NAMALWA (cell line): ENCODE measurements around the gene CARHSP1.
"Not testable (repeated sequence)": the region's sequence is repeated elsewhere in the genome, so short reads cannot be mapped to it uniquely, and the experiment has no call there.

Experiments
- DNase-seq: peaks from one replicate; pipeline ENCODE4 v3.0.0-alpha.2; 2015; ENCODE audit warnings: low spot score

The CARHSP1 gene

DNA sequence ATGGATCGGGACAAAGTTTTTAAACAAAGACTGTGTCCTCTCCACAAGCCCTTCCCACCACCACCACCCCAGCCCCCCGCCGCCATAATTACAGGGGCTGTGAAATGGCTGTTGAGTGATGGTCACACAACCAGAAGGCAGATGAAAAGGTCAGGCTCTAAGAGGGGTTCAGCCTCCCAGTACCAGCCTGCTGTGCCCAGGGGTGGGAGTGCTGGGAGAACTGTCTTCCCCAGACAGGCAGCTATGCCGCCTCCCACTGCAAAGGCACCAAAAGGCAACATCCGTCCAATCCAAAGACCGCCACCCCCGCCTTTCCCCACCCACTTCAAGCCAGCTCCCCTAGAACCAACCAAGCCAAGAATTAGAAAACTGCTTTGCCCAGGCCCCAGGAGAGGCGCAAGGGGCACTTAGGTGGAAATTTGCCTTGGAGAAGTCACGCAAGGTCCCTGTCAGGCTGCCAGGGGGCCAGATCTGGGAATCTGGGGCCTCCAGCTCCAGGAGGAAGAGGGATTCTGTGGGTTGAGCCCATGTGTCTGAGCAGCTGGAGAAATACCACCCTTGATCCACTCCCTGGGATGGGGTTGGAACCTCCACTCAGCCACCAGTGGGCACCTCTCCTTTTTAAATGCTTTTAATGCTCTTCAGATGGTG, 14.4 kb downstream of the CARHSP1 start:
- no peak for DNase-seq

DNA sequence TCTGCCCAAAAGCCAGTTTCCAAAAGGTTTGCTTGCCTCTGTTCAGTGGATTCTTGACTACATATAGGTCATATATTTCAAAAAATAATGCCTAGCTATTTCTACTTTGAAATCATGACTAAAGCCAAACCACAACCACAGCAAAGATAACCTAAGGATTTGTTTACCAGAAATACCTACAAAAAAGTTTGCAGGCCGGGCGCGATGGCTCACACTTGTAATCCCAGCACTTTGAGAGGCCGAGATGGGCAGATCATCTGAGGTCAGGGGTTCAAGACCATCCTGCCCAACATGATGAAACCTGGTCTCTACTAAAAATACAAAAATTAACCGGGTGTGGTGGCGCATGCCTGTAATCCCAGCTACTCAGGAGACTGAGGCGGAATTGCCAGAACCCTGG, 15.2 kb downstream of the CARHSP1 start:
- DNase-seq: no peak

DNA sequence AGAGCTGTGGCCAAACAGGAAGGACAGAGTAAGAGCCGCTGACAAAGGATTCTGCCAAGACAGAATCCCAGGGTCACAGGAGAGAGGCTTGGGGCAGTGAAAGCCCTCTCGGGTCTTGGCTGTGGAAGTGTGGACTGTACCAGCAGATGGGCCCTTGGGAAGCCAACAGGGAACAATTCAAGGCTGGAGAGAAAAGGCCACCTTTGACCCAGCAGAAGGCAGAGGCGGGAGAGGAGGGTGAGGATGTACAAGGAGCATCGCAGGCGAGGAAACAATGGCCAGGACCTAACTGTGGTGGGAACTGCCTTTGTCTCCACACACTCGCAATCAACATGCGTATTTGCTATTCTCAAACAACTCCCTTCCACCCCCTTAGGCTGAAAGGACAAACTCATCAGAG, 15.7 kb downstream of the CARHSP1 start:
- no peak for DNase-seq

DNA sequence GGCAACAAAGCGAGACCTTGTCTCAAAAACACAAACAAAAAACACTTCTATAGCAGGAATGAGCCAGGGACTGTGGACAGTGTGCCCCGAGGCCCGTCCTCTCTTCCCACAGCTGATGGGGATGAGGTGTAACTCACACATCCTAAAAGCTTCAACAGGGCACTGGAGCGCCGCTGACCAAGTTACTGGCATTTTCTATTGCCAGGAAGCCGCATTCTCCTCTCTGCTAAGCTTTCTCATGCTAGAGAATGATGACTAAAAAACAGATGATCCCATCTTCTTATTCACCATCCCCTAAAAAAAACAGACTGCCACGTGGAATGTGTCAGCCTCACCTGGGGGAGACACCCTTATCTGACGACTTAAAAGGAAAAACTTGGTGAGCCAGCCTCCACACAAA, 16.3 kb downstream of the CARHSP1 start:
- DNase-seq: no peak

DNA sequence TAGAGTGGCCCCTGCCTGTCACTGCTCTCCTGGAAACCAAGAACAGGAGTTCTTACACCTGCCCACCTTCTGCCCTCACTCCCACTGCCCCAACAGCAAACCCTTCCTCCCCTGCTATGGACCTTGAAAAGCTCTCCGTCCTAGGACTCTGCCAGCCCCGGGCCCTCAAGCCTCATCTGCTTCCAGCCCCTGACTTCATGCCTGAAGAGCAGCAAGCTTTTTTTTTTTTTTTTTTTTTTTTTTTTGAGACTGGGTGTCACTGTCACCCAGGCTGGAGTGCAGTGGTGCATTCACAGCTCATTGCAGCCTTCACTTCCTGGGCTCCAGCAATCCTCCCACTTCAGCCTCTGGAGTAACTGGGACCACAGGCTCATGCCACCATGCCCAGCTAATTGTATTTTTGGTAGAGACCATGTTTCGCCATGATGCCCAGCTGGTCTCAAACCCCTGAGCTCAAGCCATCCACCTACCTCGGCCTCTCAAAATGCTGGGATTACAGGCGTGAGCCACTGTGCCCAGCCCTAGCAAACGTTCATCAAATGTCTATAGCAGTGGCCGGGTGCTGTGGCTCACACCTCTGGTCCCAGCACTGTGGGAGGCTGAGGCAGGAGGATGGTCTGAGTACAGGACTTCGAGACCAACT, 16.9 kb downstream of the CARHSP1 start:
- no peak for DNase-seq

DNA sequence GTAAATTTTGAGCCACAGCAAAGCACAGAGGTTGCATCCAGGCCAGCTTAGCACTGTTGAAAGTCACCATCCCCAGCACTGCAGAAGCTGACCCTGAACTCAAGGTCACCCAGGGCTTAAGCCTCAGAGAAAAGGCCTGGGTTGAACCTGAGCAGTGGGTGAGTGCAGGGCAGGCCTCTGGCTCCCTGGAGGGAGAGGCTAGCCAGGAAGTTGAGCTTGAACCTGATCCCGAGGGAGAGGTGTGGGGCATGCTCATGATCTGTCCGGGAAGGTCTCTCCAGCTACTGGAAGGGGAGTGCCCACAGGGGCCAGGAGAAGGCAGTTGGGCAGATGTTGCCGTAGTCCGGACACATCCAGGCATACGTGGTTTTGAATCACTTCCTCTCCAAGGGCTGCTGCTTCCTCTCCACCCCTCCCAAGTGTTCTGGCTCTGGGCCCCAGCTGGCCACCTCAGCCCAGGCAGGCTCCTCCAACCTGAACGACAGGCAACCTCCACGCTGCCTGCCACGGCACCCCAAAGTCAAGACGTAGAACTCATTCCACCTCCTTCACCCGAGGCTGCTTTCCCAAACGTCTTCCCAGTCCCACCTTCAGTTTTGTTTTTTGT, 18.4 kb downstream of the CARHSP1 start:
- DNase-seq: no peak

DNA sequence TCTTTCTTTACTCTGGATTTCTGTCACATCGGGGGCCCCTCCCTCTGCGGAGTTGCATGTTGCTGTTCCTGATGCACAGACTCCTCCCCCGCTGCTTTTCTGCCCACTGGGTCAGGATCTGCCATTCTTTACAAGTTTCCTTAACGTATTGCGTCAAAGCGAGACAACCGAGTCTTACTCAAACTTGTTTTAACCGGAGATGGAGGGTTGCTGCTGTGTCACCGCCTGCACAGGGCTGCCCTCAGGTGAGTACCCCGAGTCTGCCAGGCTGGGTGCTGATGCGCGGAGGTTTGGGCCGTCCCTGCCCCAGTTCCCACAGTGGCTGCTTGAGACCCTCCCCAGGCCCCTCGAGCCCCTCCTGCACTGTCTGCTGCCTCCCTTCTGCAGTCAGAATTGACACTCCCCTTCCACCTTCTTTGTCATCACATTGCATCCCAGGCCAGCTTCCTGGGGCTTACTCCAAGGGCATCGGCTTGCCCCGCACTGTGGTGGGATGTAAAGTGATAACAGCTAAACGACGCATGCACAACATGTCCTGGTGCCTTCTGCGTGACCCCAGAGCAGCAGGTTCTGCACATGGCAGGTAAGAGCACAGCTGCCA, 19.3 kb downstream of the CARHSP1 start:
- no peak for DNase-seq

DNA sequence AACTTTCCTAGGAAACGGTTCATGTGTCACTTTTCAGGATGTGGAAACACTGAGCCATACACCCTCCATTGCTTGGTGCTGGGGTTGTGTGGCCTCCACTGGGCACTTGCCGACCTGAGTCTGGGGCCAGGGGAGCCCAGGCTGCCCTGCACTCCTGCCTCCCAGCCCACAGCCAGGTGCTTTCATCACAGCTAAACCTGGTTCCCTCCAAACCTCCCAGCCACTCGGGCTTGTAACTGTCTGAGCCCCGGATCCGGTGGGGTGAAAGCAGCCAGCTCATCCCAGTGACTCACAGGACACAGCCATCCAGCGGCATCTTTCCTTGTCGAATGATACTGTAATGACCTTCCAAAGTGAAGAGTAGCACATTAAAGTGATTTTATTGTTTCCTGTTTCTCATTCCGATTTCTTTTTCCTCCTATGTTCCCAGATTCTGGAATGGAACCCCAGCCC, 19.8 kb downstream of the CARHSP1 start:
- no peak for DNase-seq

DNA sequence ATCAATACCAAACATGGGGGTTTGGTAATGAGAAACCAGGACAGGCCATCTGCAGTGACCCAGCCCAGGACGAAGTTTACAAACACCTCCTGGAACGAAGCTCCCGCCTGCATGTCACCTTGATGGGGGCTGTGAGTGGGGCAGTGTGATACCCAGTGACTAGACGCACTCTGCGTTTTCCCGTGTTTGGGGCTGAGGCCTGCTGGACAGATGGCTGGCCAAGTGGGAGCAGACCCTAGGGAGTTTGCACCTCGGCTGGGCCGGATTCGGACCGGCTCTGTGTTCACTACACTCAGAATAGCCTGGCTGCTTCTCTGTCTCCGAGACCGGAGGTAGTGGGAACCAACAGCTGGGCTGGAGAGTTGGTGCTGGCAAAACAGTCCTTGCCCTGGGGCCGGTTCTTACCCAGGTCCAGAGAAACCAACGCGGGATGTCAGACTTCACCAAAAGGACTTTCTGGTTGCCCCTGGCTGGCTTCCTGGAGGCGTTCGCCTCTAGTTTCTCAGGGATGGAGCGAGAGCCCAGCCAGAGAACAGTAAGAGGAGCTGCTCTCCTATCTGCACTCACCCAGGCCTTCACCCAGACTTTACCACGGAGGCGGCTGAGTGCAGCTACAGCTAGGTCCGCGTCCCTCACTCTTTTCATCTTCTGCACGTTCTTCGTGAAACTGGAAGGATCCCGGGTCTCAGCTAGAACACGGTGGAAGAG, 20.4 kb downstream of the CARHSP1 start:
- DNase-seq: no peak

DNA sequence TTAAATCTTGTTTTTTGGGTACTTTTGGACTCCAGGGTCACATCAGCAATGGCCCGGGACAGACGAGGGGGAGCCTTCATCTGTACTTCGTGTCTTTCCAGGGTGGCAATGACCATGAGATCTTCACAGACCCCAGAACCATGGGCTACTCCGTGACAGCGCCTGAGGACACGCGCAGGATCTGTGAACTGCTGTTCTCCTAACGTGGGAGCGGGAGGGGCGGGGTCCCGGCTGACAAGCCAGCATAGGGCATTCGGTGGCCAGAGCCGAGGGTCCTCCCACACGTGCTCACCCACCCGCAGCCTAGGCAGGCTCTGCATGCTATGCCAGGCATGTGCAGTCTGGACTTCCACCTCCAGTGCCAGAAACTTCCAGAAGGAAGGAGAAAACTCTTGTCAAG, 21.2 kb downstream of the CARHSP1 start:
- no peak for DNase-seq

DNA sequence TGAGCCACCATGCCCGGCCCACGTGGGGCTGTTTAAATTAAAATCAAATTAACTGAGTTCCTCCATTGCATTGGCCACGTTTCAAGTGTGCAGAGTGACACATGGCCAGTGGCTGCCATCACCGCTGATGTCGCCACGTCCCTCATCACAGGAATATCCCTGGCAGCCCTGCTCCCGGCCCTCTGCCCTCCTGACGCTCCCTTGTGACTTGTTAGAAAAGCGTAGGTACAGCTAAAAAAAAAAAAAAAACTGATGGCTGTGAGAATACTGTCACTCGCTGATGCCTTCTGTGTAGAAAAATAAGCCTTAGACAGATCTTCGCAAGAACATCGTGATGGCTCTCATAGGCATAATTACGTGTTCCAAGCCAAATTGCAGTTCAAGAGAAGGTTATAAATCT, 21.7 kb downstream of the CARHSP1 start:
- DNase-seq: no peak

DNA sequence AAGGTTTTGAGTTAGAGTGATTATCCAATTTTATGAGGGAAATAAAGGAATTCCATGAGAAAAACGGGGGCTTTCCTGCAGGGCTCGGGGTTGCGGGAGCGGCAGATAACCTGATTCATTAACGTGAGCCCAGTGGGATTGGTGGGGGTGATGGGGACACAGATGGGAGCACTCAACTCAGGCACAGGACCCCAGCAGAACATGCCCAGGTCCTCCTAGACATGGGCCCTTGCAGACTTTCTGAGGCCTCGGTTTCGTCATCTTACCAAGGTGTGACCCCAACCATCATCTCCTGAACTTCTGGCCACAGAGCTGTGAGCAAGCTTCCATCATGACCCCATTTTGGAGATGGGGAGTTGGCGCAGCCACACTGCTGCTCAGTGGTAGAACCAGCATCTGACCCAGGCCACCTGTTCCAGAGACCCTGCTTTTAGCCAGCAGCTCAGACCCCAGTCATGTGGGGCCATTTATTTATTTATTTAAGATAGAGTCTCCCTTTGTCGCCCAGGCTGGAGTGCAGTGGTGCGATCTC, 22.3 kb downstream of the CARHSP1 start:
- no peak for DNase-seq

DNA sequence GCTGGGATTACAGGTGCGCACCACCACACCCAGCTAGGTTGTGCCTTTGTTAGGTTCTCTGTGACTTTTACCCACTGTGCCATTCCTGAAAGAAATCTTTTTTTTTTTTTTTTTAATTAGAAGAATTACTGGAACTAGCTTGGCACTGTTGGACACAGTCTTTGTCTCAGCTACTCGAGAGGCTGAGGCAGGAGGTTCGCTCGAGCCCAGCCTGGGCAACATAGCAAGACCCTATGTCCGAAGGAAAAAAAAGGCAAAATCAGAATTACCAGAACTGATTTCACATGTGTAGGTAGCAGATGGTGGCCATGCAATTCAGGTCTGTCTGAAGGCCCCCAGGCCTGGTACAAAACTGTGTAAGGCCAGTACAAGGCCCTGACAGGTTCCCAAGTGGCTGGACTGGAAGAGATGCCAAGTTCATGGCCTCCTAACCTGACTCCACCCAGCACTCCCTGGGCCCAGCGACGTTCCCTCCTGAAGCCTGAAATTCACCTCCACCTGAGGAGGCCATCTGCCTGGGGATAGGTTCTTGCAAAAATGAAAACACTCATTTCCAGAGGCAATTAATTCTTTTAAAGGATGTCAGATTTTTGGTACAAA, 23.0 kb downstream of the CARHSP1 start:
- no peak for DNase-seq

DNA sequence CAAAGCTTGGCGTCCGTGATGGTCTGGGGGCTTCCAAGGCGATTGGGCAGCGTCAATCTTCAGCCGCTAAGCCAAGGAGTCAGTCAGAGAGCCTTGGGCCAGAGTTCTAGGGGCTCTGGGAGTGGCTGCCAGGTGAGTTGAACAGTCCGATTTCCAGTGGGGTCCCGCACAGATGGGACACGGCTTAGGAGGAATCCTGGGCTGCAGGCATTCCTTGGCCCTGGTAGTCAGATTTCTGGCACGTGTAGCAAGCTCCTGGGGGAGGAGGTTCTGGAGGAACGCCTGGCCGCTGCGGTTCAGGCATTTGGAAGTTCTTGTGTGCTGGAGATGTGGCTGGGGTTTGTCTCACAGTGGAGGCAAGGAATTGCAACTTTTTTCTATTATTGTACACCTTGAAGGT, 25.5 kb downstream of the CARHSP1 start:
- DNase-seq: not testable (repeated sequence)

DNA sequence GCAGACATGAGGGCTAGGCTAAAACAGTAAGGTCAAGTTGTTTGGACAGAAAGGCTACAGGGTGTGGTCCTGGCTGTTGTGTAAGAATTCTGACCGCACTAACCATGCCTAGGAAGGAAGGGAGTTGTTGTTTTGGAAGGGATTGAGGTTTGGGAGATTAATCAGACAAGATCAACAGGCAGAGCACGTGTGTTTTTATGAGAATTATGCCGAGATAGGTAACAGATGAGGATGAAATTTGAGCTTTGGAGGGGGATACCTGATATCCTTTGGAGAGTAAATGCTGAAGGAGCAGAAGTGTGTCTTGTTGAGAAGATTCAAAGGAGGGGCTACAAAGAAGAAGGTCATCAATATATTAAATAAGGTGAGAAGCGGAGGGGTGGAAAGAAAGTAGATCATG, 26.8 kb downstream of the CARHSP1 start:
- DNase-seq: not testable (repeated sequence)

DNA sequence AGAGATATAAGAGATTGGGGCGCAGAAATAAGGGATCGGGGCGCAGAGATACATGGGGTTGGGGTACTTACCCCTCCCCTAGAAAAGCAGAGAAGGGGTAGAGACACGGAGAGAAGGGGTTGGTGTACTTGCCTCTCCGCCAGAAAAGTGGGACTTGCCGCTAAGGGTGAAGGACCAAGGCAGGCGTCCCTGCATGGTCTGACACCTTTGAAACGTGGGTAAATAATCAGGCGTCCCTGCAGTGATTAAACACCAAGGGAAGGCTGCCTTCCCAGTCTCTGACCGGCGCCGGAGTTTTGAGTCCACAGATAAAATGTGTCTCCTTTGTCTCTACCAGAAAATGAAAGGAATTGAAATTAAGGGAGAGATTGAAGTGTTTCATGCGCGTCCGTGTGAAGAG, 31.2 kb downstream of the CARHSP1 start:
- DNase-seq: not testable (repeated sequence)

DNA sequence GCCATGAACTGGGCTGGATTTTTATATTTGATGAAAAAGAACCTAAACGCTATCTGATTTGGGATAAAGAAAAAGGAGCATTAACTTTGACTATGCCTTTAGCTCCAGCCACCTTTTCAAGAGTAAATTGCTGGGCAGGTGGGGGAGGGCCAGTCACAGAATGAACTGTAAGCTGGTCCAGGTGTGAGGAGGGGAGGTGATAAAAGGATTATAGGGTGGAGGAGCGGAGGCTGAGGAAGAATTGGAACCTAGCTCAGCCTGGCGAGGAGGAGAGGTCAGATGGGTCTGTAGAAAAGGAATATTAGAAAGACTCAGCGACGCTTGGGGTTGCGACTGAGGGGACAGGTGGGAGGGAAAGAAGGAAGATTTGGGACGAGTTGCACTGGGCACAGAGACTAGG, 32.0 kb downstream of the CARHSP1 start:
- DNase-seq: not testable (repeated sequence)

DNA sequence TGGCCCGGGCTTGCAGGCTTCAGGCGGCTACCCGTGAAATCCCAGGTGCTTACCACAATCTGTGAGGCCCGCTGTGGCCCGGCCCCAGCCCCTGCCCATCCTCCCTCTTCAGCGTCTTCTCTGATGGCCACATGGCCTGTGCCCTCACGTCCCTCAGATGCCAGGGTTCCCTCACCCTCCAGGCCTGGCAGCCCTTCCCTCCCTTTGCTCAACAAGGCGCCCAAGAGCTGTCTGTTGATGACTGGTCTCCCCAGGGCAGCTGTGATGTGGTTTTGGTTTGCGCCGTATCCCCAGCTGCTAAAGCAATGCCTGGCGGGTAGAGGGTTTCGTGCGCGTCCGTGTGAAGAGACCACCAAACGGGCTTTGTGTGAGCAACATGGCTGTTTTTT, 36.1 kb downstream of the CARHSP1 start:
- no peak for DNase-seq

DNA sequence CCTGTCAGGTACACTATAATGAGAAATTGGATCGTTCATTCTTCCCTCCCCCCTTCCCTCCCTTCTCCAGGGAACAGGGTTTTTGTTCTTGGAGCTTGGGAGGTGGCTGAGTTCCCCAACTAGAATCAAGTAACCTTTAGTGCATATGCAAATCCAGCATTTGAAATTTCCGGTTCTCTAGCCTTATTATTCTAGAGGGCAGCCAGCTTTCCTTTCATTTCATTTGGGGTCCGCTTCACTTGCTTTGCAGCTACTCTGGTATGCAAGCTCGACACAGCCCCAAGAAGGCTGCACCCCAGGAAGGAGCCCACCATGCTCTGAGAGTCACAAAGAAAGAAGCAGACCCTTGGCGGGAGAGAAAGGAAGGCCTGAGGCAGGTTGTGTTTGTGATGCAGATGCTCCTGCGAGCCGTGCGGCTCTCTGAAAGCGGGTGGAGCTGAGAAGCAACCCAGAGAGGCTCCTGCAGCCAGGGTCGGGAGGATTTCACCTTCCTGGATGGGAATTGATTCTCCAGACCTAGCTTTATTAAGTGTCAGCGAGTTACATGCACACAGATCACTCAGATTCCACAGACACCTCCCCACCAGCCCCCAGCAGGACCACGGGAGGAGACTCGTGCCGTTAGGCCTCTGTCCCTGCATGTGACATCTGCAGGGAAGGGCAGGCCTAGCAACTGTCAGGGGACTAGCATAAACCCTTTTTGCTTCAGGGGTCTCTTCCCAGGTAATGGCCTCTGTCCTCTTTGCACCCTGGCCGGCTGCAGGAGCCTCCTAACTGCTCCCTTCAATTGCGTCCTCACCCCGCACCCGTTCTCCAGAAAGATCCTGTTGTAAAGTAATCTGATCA, 36.7 kb downstream of the CARHSP1 start:
- DNase-seq: no peak

DNA sequence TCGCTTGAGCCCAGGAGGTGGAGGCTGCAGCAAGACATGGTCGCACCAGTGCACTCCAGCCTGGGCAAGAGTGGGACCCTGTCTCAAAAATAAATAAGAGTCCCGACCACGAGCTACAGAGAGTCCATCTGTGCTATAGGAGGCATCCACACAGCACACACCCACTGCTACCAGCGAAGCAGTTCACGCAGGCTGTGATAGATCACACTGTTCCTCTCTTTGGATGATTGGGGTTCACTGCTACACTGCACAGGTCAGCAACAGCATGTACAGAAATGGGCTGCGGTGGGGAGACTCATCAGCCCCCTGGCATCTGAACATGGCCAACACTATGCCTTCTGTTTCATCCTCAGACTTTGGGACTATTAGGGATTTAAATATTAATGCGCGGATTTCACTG, 37.4 kb downstream of the CARHSP1 start:
- no peak for DNase-seq
